NCI-H524 treated with DMSO at 0.1 percent for 48 hours (cell line): Measurements from ENCODE around the gene B4GALNT3.
A peak's percentile ranks its signal among the peaks of the same experiment; 100 is the strongest.
"Not testable (repeated sequence)": the region's sequence is repeated elsewhere in the genome, so short reads cannot be mapped to it uniquely, and the experiment has no call there.

ENCODE experiments used
- DNase-seq: peaks from one replicate; lab custom pipeline; 2025; lab: John Stamatoyannopoulos, UW

B4GALNT3 gene

DNA sequence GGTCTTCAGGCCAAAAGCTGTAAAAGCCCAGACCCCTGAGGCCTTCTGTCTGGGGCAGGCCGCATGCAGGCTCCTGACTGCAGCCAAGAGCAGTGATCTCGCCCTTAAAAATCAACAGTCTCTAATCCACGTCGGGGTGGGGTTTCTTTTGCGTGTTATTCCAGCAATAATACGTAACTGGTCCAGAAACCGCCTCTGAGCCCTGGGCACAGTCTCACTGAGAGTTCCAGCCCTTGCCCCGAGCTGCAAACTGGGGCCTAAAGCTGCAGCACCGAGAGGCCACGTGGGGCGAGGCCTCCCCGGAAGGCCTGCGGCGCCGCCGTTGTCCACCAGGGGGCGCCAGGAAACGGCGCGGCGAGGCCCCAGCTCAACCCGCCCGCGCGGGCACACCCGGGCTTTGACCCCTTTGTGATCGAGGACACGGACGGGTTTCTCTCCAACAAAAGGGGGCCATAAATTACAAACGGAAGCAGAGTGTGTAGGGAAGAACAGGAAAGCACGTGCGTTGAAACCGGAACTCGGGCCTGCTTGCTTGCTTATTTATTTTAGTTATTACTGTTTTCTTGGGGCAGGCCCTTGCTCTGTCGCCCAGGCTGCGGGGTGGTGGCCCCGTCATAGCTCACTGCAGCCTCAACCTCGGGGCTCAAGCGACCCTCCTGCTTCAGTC, 116.3 kb downstream of the B4GALNT3 start:
- peak; percentile 1 for DNase-seq

DNA sequence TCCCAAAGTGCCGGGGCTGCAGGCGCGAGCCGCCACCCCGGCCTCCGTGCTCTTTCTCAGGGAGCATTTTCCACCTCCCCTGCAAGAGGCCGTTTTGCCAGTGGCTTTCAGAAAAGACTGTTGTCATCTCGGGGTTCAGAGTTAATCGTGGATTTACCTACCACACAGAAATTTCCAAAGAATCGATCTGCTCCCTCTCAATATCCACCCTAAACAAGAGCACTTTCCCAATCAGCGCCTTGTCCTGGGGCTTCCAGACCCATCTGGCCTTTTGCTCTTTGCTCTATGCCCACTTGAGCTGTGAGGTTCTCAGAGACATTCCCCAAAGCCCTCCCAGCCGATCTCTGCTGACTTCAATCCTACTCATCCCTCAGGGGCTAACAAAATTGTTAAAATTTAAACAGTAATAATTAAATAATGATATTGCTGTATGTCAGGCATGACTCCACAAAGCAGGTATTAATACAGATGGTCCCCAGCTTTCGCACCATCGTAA, 116.9 kb downstream of the B4GALNT3 start:
- no peak for DNase-seq

DNA sequence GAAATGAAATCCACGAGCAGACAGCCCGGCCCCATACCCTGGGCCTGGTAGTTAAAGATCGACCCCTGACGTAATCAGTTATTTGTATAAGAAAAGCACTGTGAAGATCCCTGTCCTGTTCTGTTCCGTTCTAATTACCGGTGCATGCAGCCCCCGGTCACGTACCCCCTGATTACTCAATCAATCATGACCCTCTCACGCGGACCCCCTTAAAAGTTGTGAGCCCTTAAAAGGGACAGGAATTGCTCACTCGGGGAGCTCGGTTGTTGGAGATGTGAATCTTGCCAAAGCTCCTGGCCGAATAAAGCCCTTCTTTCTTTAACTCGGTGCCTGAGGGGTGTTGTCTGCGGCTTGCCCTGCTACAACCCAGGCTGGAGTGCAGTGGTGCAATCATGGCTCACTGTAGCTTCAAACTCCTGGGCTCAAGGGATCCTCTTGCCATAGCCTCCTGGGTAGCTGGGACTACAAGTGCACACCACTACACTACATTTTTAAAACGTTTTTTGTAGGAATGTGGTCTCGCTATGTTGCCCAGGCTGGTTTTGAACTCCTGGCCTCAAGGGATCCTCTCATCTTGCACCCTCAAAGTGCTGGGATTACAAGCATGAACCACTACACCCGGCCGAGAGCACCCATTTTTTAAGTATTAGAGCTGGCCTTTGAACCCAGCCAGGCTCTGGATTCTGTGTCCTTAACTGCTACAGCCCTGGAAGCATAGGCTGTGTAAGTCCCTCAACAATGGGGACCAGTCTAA, 118.4 kb downstream of the B4GALNT3 start:
- DNase-seq = not testable (repeated sequence)

DNA sequence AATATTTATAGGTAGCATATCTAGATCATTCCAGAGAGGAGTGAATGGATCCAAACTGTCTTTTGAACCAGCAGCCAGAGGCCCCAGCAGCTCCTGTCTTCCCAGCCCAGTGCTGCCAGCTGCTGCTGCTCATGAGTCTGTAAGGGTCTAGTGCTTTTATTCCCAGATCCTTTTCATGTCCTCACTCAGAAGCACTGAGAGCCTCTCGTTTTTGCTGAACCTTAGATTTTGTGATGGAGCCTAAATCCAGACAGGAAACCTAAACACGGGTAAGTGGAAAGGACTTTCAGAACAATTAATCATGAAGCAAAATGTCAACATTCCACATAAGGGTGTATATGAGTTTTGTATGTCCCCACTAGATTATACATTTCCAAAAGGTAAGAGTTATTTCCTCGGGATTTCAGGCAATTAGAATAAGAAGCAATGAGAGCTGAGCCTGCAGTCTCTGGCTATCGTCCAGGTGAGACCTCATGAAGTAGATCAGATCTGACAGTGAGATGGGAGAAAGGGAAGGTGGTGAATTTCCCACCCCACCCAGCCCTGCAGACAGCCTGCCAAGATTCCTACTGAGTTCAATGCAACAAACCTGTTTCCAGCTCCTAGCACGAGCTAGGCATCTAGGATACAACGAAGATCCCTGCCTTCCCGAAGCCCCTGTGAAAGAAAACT, 119.1 kb downstream of the B4GALNT3 start:
- DNase-seq = peak; percentile 13

- DNase-seq = no peak
These were observed 119.8 kb downstream of the B4GALNT3 start for GRCh38 chr12:579420-580110.

GRCh38 chr12:580813-581212, 121.1 kb downstream of the B4GALNT3 start:
- no peak for DNase-seq

DNA sequence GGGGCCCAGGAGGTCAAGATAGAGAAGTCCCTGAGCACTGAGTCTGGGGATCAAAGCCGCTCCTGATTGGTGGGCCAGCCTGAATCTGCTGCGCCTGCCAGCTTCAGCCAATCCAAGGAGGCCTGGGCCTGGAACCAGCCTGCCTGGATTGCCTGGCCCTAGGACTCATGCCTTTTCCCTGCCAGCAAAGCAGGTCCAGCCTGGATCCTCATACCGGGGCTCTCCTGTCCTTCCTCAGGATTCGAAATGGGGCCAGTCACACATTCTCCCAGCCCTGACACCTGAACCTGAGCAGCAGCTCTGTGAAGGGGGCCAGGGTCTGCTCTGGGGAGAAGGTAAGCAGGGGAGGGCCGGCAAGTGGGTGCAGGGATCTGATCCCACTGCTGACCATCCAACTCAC, 121.6 kb downstream of the B4GALNT3 start:
- no peak for DNase-seq

DNA sequence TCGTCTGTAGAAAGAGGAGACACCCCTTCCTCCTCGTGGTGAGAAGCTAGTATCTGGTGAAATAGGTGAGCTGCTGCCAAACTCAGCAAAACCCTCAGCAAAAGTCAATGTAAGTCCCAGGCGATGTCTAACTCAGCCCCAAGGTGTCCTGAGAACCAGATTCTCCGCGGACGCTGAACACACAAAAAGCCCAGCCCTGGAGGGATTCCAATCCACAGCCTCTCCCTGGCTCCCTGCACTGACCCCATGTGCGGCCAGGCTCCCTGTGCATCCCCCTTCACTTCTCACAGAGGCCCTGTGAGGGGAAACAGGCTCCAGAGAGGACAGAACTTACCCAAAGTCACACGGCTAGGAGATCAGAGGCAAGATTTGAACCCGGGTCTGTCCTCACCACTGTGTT, 122.0 kb downstream of the B4GALNT3 start:
- DNase-seq = no peak

GRCh38 chr12:583251-583869, 123.6 kb downstream of the B4GALNT3 start:
- DNase-seq = no peak

- no peak for DNase-seq
These were observed 125.6 kb downstream of the B4GALNT3 start for GRCh38 chr12:585062-586061.

GRCh38 chr12:586318-587071, 126.8 kb downstream of the B4GALNT3 start:
- DNase-seq = no peak

DNA sequence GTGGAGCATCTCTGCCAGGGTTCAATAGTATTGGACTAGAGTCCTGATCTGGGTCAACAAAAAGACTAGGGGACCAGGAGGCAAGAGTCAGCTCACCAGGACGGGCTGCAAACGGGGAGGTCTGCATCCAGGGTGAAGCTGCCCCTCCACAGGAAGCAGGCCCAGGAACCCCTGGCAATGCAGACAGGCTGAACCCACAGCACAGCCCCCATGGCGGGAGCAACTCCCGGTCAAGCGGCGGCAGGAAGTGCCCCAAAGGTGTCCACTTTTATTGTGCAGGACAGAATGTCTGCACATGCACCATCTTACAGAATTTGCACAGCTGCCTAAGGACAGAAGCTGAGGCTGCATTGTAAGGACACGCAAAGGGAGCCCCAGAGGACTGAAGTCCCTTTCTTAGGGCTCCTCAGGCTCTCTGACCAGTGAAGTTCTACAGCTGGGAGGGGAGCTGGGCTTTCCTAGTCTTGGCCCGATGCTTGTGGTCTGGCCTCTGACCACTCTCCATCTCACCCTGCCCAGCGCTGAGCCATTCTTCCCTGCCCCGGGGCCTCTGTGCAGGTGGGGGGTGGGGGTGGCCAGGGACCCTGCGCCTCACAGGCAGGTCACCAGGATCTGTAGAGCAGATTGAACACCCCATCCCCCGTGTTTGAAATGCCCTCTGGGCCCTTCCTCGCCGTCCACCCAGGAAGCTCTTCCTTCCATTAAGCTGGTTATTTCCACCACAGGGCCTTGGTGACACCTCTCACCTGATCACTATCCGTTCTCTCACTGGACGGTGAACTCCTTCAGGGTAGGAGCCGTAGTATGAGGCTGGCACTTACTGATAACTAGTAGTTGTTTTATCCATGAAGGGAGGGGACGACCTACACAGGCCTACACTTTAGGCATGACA, 127.6 kb downstream of the B4GALNT3 start:
- no peak for DNase-seq

GRCh38 chr12:588024-588322, 128.2 kb downstream of the B4GALNT3 start:
- DNase-seq = no peak

DNA sequence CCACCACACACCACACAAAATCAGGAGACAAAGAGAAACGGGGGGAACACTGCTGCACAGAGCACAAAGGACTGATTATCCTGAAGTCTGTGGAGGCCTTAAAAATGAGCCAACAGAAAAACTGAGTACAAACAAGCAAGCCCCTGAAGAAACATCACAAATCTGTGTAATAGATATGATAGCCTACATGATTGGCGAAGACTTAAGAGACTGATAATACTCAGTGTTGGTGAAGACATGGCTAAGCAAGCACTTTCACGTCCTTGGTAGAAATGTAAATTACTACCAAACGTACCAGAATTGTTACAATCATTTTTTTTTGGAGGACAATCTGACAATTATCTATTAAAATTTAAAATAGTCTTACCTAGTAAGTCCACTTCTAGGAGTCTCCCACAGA, 128.9 kb downstream of the B4GALNT3 start:
- DNase-seq = no peak

GRCh38 chr12:590206-590750, 130.5 kb downstream of the B4GALNT3 start:
- DNase-seq = no peak

- peak; percentile 41 for DNase-seq
These were observed 131.7 kb downstream of the B4GALNT3 start for GRCh38 chr12:591167-592023.

- no peak for DNase-seq
These were observed 132.3 kb downstream of the B4GALNT3 start for GRCh38 chr12:592024-592505.
